Stimulated activated CD4-positive, alpha-beta T cell treated with anti-CD3 and anti-CD28 coated beads, Interleukin-1b, Interleukin-23, amount 100 ng/mL, for 1 hour (primary cell): Measurements from ENCODE around the gene ISG15.
"Not testable (repeated sequence)": the region's sequence is repeated elsewhere in the genome, so short reads cannot be mapped to it uniquely, and the experiment has no call there.

Experiments used
- DNase-seq, 2 donors: peaks; one replicate each; pipeline ENCODE4 v3.0.0-alpha.2; 2020; ENCODE audit warnings: low read depth in 2 of 2

Gene ISG15

GRCh38 chr1:1026599-1027413 lies 13.5 kb downstream of the ISG15 start:
- no peak for DNase-seq

GRCh38 chr1:1027791-1028190 lies 14.5 kb downstream of the ISG15 start:
- no peak for DNase-seq

- DNase-seq: not testable (repeated sequence)
Observed at GRCh38 chr1:1030867-1031658, 17.8 kb downstream of the ISG15 start.

GRCh38 chr1:1031659-1032235 lies 18.4 kb downstream of the ISG15 start:
- DNase-seq: no peak

GRCh38 chr1:1032424-1032823 lies 19.1 kb downstream of the ISG15 start:
- DNase-seq: no peak

- peak; percentile 54 to 78 for DNase-seq
Observed at GRCh38 chr1:1033009-1033587, 19.8 kb downstream of the ISG15 start.

- no peak for DNase-seq
Observed at GRCh38 chr1:1033731-1034438, 20.6 kb downstream of the ISG15 start.

GRCh38 chr1:1034439-1034781 lies 21.1 kb downstream of the ISG15 start:
- DNase-seq: no peak

- DNase-seq: no peak
Observed at GRCh38 chr1:1035291-1035943, 22.1 kb downstream of the ISG15 start.

GRCh38 chr1:1037366-1038327 lies 24.4 kb downstream of the ISG15 start:
- DNase-seq: no peak

GRCh38 chr1:1038694-1039093 lies 25.4 kb downstream of the ISG15 start:
- no peak for DNase-seq

- no peak for DNase-seq
Observed at GRCh38 chr1:1039145-1039910, 26.0 kb downstream of the ISG15 start.

- peak; percentile 53 to 57 for DNase-seq
Observed at GRCh38 chr1:1040004-1040991, 27.0 kb downstream of the ISG15 start.

GRCh38 chr1:1041092-1041523 lies 27.8 kb downstream of the ISG15 start:
- DNase-seq: no peak

GRCh38 chr1:1041873-1042272 lies 28.6 kb downstream of the ISG15 start:
- no peak for DNase-seq

- DNase-seq: no peak
Observed at GRCh38 chr1:1042835-1043234, 29.5 kb downstream of the ISG15 start.

GRCh38 chr1:1043411-1043810 lies 30.1 kb downstream of the ISG15 start:
- no peak for DNase-seq

- DNase-seq: no peak
Observed at GRCh38 chr1:1043921-1044320, 30.6 kb downstream of the ISG15 start.
